HCT116 (cell line): Measurements from ENCODE around the gene KDM7A. TPM values are rescaled to one million over a fixed set of nuclear protein-coding genes. Genes with fewer than 3 reads are reported as not detected.
"Not testable (repeated sequence)": the region's sequence is repeated elsewhere in the genome, so short reads cannot be mapped to it uniquely, and the experiment has no call there.

Experiments used
- ATAC-seq: fragments of 200-7000 bp; cut with Tn5 transposase; 2 replicates; pipeline ENCODE4 v1.9.1; 2020; ENCODE audit warnings: mild to moderate bottlenecking, moderate library complexity
- BruUV-seq: library from RNA; stranded (reverse); fragments of 400-500 nt; replicated peaks from 2 replicates; lab custom pipeline; 2021; lab: Mats Ljungman, UMichigan
- CTCF ChIA-PET: fragments of 300-600 bp; sonication (Branson Sonifier 250); formaldehyde crosslinking; loops from one replicate; lab custom pipeline; 2021; ENCODE audit warnings: antibody characterized with exemption; lab: Charles Lee
- POLR2A ChIA-PET: fragments of 300-600, 350-600 bp; sonication (Branson Sonifier 250); formaldehyde crosslinking; loops from one replicate; lab custom pipeline; 2021; ENCODE audit warnings: antibody characterized with exemption; lab: Charles Lee
- RAD21 ChIA-PET, 2 experiments: fragments of 300-600 bp; sonication (Branson Sonifier 250); formaldehyde crosslinking; loops; one replicate each; lab custom pipeline; 2023; ENCODE audit warnings: low total read pairs in 2 of 2; ENCODE audit not compliant: uncharacterized antibody in 2 of 2, unreplicated experiment in 2 of 2, low non-redundant PET in 1 of 2; lab: Charles Lee
- DNase-seq: peaks from one replicate; pipeline ENCODE4 v3.0.0-alpha.2; 2010; ENCODE audit warnings: low read depth, low spot score
- H2AFZ ChIP-seq: fragments of 200-600 bp; shearing (Covaris generic), sonication (generic); 2 replicates; pipeline ENCODE4 v1.6.1; 2017; ENCODE audit warnings: low read depth, mixed run types, mixed read lengths, antibody characterized with exemption, low read length; ENCODE audit not compliant: poor library complexity, severe bottlenecking
- H3K27ac ChIP-seq: 2 replicates; pipeline ENCODE4 v1.5.1; 2012; ENCODE audit warnings: low read depth, low read length
- H3K27me3 ChIP-seq: fragments of 200-600 bp; sonication (generic); 2 replicates; pipeline ENCODE4 v1.6.1; 2016; ENCODE audit warnings: mixed run types, low read length, mixed read lengths; ENCODE audit not compliant: insufficient read depth
- H3K36me3 ChIP-seq, 2 experiments: fragments of 200-500 bp in 1 of 2; fragments of 200-600 bp in 1 of 2; sonication (Bioruptor generic) in 1 of 2; sonication (generic) in 1 of 2; 2 replicates each; pipeline versions ENCODE4 v1.5.1 to v1.6.1; 2014 to 2016; ENCODE audit warnings: low read length in 2 of 2, inconsistent platforms in 1 of 2, mixed read lengths in 1 of 2, mixed run types in 1 of 2; ENCODE audit not compliant: insufficient read depth in 2 of 2, control insufficient read depth in 1 of 2
- H3K4me1 ChIP-seq, 2 experiments: fragments of 200-600 bp in 1 of 2; sonication (generic) in 1 of 2; 2 replicates each; pipeline versions ENCODE4 v1.5.1 to v1.6.1; 2012 to 2017; ENCODE audit warnings: low read length in 2 of 2, inconsistent platforms in 1 of 2, mild to moderate bottlenecking in 1 of 2, mixed read lengths in 1 of 2, mixed run types in 1 of 2, moderate library complexity in 1 of 2; ENCODE audit not compliant: insufficient read depth in 2 of 2, control insufficient read depth in 1 of 2
- H3K4me2 ChIP-seq: fragments of 200-600 bp; sonication (generic); 2 replicates; pipeline ENCODE4 v1.6.1; 2017; ENCODE audit warnings: mixed run types, low read length, mixed read lengths
- H3K4me3 ChIP-seq, 2 experiments: fragments of 200-600 bp in 1 of 2; sonication (generic) in 1 of 2; replicated peaks in 1 of 2; 2 replicates each; pipeline ENCODE4 v1.5.1; 2011 to 2016; ENCODE audit warnings: low read length in 2 of 2, control low read depth in 1 of 2, low read depth in 1 of 2, mild to moderate bottlenecking in 1 of 2, mixed read lengths in 1 of 2, mixed run types in 1 of 2
- H3K79me2 ChIP-seq: fragments of 200-600 bp; sonication (generic); 2 replicates; pipeline ENCODE4 v1.6.1; 2017; ENCODE audit warnings: mild to moderate bottlenecking, mixed run types, low read length, moderate library complexity, mixed read lengths; ENCODE audit not compliant: insufficient read depth
- H3K9ac ChIP-seq: fragments of 200-600 bp; sonication (generic); 2 replicates; pipeline ENCODE4 v1.6.1; 2016; ENCODE audit warnings: low read length, mixed read lengths
- H3K9me2 ChIP-seq: fragments of 200-600 bp; sonication (generic), shearing (Covaris generic); 2 replicates; pipeline ENCODE4 v1.6.1; 2017; ENCODE audit warnings: mixed run types, mild to moderate bottlenecking, moderate library complexity; ENCODE audit not compliant: insufficient read depth
- H3K9me3 ChIP-seq, 2 experiments: fragments of 200-500 bp in 1 of 2; fragments of 200-600 bp in 1 of 2; sonication (Bioruptor generic) in 1 of 2; sonication (generic) in 1 of 2; 2 replicates each; pipeline ENCODE4 v1.6.1; 2014 to 2017; ENCODE audit warnings: low read length in 2 of 2, mixed read lengths in 2 of 2, inconsistent platforms in 1 of 2, low read depth in 1 of 2, mild to moderate bottlenecking in 1 of 2, mixed run types in 1 of 2, moderate library complexity in 1 of 2; ENCODE audit not compliant: control insufficient read depth in 1 of 2, insufficient read depth in 1 of 2
- H4K20me1 ChIP-seq: fragments of 200-600 bp; sonication (generic), shearing (Covaris generic); 2 replicates; pipeline ENCODE4 v1.6.1; 2017; ENCODE audit warnings: mixed run types, mild to moderate bottlenecking, moderate library complexity; ENCODE audit not compliant: insufficient read depth
- SRF ChIP-seq: IDR thresholded peaks from 2 replicates; pipeline ENCODE4 v1.6.1; 2012; ENCODE audit warnings: low read depth
- intact Hi-C: fragments of 100-400 bp; cut with micrococcal nuclease; formaldehyde crosslinking; loops from 2 replicates; pipeline ENCODE4 v1.10.0; 2022
- total RNA-seq: library from RNA; stranded (reverse); gene quantifications from one replicate; pipeline ENCODE4 v1.2.1, GENCODE V29; 2021; ENCODE audit not compliant: unreplicated experiment
- TF ChIP-seq, protein P1 (sequence below), 3 experiments: fragments of 200-600 bp in 1 of 3; sonication (generic) in 1 of 3; IDR thresholded peaks in 2 of 3; conservative IDR thresholded peaks in 1 of 3; 2 replicates each; pipeline ENCODE4 v1.5.1; 2012 to 2017; ENCODE audit warnings: low read depth in 2 of 3, low read length in 2 of 3, antibody characterized with exemption in 1 of 3, borderline replicate concordance in 1 of 3, control low read depth in 1 of 3, mild to moderate bottlenecking in 1 of 3, mixed read lengths in 1 of 3, mixed run types in 1 of 3, moderate library complexity in 1 of 3; ENCODE audit not compliant: insufficient read depth in 1 of 3

Gene KDM7A
- total RNA-seq, 1 experiment from 2014 or later, result 11.6 TPM

DNA sequence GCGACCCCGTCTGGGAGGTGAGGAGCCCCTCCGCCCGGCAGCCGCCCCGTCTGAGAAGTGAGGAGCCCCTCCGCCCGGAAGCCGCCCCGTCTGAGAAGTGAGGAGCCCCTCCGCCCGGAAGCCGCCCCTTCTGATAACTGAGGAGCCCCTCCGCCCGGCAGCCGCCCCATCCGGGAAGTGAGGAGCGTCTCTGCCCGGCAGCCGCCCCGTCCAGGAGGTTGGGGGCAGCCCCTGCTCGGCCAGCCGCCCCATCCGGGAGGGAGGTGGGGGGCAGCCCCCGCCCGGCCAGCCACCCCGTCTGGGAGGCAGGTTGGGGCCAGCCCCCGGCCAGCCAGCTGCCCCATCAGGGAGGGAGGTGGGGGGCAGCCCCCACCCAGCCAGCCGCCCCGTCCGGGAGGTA lies 62.0 kb downstream of the KDM7A start:
- H3K4me2 ChIP-seq, CTCF ChIA-PET, H3K9me2 ChIP-seq, intact Hi-C loops, RAD21 ChIA-PET, H3K79me2 ChIP-seq, ATAC-seq, H3K27me3 ChIP-seq, H3K9ac ChIP-seq, H4K20me1 ChIP-seq, H3K36me3 ChIP-seq, H2AFZ ChIP-seq, DNase-seq, POLR2A ChIA-PET, H3K9me3 ChIP-seq, H3K4me3 ChIP-seq, H3K4me1 ChIP-seq, BruUV-seq, H3K27ac ChIP-seq: not testable (repeated sequence)

DNA sequence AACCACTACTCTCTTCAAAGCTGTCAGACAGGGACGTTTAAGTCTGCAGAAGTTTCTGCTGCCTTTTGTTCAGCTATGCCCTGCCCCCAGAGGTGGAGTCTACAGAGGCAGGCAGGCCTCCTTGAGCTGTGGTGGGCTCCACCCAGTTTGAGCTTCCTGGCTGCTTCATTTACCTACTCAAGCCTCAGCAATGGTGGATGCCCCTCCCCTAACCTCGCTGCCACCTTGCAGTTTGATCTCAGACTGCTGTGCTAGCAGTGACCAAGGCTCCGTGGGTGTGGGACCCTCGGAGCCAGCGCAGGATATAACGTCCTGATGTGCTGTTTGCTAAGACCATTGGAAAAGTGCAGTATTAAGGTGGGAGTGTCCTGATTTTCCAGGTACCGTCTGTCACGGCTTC lies 68.0 kb downstream of the KDM7A start:
- H4K20me1 ChIP-seq, H2AFZ ChIP-seq, H3K27ac ChIP-seq, RAD21 ChIA-PET, H3K79me2 ChIP-seq, H3K4me2 ChIP-seq, BruUV-seq, intact Hi-C loops, DNase-seq, H3K9ac ChIP-seq, H3K36me3 ChIP-seq, ATAC-seq, H3K9me3 ChIP-seq, H3K27me3 ChIP-seq, CTCF ChIA-PET, POLR2A ChIA-PET, H3K9me2 ChIP-seq, H3K4me3 ChIP-seq, H3K4me1 ChIP-seq: not testable (repeated sequence)

DNA sequence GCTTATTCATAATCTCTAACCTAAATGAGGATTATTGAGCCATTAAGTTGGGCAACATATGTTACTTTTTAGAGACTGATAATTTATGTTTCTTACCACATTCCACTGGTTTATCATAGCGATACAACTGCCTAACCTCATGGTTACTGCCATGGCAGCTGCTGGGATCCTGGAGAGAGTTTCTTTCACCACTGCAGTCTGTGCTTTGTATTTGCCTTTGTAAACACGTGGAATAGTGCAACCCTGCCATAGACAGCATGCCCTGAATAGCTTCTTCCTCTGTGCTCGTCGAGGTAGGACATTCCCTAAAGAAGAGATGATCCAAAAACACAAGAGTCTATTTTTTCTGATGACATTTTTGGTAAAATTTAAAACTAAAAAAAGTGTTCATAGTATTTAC lies 80.3 kb downstream of the KDM7A start:
- DNase-seq (no peak), ATAC-seq (no peak)
- Histone ChIP-seq H3K36me3 (peaks cover 0 to 8% of the 10 kb centered on the region in 2 experiments; a peak in 1 of 4 replicates), H3K27ac (no peak overlapping the region), H3K4me2 (no peak overlapping the region), H2AFZ (no peak overlapping the region), H3K9ac (no peak overlapping the region), H3K9me2 (no peaks in the 10 kb centered on the region), H3K79me2 (no peaks in the 10 kb centered on the region), H3K4me3 (no peak overlapping the region), H4K20me1 (no peaks in the 10 kb centered on the region), H3K27me3 (no peaks in the 10 kb centered on the region), H3K9me3 (no peaks in the 10 kb centered on the region), H3K4me1 (no peaks in the 10 kb centered on the region)
- CTCF ChIA-PET, result no interaction called here
- BruUV-seq, result no TSS peak
- POLR2A ChIA-PET, result no interaction called here
- RAD21 ChIA-PET, result no interaction called here
- no peak for TF ChIP-seq SRF
- TF ChIP-seq, protein P1, sequence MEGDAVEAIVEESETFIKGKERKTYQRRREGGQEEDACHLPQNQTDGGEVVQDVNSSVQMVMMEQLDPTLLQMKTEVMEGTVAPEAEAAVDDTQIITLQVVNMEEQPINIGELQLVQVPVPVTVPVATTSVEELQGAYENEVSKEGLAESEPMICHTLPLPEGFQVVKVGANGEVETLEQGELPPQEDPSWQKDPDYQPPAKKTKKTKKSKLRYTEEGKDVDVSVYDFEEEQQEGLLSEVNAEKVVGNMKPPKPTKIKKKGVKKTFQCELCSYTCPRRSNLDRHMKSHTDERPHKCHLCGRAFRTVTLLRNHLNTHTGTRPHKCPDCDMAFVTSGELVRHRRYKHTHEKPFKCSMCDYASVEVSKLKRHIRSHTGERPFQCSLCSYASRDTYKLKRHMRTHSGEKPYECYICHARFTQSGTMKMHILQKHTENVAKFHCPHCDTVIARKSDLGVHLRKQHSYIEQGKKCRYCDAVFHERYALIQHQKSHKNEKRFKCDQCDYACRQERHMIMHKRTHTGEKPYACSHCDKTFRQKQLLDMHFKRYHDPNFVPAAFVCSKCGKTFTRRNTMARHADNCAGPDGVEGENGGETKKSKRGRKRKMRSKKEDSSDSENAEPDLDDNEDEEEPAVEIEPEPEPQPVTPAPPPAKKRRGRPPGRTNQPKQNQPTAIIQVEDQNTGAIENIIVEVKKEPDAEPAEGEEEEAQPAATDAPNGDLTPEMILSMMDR (IDR thresholded peaks at IDR 0.05 in 2 of 3, conservative IDR thresholded peaks at IDR 0.05 in 1 of 3; ENCODE audit: borderline replicate concordance in 1 of 3, insufficient read depth in 1 of 3, low read depth in 2 of 3, low read length in 2 of 3), result no peak
- intact Hi-C loops, result no loop called here
